ENCODE measurements around the gene SRD5A1.

The SRD5A1 gene

DNA sequence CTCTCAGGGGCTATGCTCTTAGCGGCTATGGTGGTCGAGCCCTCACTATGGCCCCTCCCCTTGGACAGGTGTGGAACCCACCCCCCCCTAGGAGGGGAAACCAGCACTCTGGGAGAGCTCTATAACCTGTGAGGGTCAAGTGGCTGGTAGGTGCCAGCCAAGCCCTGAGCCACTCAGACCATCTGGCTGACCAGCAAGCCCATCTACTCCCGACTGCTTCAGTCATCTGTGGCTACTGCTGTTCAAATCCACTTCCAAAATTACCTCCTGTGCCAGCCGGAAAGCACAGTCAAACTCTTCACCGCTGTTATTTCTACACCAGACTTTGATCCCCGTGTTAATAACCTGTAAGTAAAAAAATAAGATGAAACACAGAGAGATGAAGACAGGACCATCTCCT is 28.9 kb upstream of the SRD5A1 start:
- DNase-seq (ENCODE audit: low read depth) = no peak

- DNase-seq (ENCODE audit: low read depth) = no peak
Observed at GRCh38 chr5:6604946-6605345, 28.3 kb upstream of the SRD5A1 start.

- no peak for DNase-seq (ENCODE audit: low read depth)
Observed at GRCh38 chr5:6606884-6607558, 26.2 kb upstream of the SRD5A1 start.

DNA sequence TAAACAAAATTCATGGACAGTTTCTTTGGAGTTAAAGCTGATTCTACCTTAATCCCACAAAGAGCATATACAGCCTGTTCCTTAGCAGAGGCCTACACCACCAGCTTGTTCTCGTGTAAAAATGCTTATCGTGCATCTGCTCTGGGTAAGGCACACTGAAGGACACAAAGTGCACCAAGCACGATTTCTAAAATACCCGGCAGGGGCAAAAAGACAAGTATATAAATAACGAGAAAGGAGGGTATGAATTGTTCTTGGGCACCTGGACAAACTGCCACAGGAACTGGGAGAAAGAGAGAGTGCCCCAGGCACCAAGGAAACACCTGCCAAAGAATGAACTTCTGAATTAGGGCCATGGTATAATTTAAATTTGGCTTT is 25.7 kb upstream of the SRD5A1 start:
- no peak for DNase-seq (ENCODE audit: low read depth)

DNA sequence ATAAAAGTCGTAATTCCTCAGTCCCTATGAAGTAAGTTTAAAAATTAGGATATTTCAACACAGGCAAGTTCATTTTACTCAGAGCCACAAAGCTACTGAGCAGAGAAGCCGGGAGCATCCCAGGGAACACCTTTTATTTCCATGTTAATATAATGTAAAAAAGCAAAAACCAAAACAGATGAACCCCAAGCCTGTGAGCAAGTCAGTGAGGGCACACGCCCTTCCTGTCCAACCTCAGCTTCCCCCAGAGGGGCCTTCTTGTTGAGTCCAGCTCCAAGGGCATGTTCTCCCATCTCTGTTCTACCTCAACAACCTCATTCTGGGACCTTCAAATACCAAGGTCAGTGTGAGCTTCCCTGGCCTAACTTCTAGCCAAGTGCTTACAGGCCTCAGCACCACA is 25.2 kb upstream of the SRD5A1 start:
- DNase-seq (ENCODE audit: low read depth) = no peak

GRCh38 chr5:6611334-6612256 is 21.6 kb upstream of the SRD5A1 start:
- no peak for DNase-seq (ENCODE audit: low read depth)

DNA sequence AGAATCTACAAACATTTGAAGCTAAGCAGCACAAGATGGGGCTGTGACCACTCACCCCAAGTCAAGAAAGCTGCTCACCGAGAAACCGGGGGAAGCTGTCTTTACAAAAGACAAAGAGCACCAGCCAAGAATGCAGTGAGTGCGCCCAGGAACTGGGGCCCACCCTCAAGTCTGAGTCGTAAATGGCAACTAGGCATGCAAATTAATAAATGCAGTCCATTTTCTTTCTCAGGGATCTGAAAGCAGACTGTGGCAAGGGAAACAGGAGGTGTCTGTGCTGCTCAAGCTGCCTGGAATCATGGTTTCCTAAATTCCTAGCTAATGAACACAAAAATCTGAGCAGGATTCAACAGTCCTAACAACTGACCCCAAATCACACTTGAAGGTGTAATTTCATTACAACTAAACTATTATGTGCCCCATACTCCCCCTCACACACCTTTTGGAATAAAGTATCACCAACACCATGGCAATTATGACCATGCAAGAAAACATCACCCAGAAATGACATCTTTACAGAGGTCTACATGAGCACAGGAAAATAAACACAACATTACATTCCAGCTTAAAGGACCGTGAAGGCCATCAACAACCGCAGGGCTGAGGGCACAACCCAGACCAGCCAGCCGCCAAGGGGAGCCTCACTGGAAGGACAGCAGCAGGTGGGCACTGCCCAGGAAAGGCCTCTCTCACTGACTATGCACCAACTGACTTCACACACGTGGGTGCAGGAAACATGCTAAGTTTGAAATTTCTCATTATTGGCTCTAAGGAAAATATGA is 18.0 kb upstream of the SRD5A1 start:
- DNase-seq (ENCODE audit: low read depth) = no peak

DNA sequence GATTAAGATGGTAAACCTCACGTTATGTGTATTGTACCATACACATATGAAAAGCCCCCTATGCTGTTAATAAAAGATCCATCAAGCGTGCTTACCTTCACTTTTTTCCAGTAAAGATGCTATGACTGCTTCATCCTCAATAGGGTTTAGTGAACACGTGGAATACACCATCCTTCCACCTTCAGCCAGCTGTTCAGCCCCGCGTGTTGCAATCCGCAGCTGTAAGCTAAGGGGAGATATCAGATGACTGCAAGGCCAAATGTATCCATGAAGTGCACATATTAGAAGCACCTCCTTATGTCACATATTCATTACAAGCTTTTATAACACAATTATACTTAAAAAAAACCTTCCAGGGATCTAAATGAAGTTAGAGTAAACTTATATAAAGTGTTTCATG is 16.6 kb upstream of the SRD5A1 start:
- DNase-seq (ENCODE audit: low read depth) = no peak

DNA sequence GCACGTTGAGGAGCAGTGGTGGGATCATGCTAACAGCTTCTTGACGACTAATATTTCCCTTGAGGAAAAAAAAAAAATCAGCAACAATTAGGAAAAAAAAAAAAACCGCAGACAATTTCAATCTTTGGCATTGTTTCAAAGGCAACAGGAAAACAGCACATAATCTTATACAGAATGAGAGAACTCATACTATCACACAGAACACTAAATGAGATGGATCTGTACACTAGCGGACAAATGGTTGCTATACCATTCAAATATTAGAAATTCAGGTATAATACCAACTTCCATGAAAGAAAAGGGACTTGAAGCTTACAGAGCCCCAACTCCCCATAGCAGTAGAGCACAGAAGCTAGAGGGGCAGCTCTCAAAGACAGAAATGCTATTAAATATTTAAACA is 10.0 kb upstream of the SRD5A1 start:
- no peak for DNase-seq (ENCODE audit: low read depth)

- DNase-seq (ENCODE audit: low read depth) = no peak
Observed at GRCh38 chr5:6623941-6624340, 9.3 kb upstream of the SRD5A1 start.

DNA sequence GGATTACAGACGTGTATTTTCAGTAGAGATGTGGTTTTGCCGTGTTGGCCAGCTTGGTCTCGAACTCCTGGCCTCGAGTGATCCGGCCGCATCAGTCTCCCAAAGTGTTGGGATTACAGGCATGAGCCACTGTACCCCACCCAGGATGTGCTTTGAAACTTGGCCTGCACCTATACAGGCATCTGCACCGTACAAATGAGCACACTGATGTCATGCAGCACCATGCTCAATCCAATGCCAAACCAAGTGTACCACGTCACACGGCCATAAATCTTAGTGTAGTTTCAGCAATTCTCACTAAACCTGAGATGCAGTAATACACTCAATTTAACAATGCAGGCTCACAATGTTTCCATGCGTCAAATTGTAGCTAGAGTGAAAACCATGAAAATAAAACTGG is 6.7 kb upstream of the SRD5A1 start:
- no peak for DNase-seq (ENCODE audit: low read depth)

- no peak for DNase-seq (ENCODE audit: low read depth)
Observed at GRCh38 chr5:6631441-6631840, 1.8 kb upstream of the SRD5A1 start.

DNA sequence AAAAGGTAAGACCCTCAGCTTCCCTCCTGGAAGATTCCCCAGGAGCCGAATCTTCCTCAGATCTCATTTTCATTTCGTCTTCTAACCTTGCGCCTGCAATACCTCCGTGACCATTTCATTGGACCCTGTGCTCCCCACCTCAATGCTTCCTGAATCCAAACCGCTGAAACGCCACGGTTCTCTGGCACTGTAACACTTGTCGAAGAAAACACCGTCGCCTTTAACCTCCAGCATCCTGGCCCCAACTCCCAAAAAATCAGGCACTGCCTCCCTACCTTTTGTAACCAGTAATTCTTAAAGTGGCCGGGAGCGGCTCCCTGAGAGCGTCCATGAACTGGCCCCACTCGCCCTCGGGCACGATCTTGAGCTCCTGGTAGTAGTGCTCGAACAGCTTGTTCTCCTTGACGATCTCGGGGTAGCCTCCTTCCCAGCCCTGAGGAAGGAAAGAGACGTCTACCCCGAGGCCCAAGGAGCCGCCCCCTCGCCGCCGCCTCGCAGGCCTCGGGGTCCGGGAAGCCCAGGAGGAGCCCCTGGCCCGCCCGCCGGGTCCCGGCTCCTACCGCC is 834 bp upstream of the SRD5A1 start:
- no peak for DNase-seq (ENCODE audit: low read depth)

- DNase-seq (ENCODE audit: low read depth) = no peak
Observed at GRCh38 chr5:6633469-6634245, 417 bp downstream of the SRD5A1 start.

GRCh38 chr5:6634306-6634705 is 1.1 kb downstream of the SRD5A1 start:
- DNase-seq (ENCODE audit: low read depth) = no peak

DNA sequence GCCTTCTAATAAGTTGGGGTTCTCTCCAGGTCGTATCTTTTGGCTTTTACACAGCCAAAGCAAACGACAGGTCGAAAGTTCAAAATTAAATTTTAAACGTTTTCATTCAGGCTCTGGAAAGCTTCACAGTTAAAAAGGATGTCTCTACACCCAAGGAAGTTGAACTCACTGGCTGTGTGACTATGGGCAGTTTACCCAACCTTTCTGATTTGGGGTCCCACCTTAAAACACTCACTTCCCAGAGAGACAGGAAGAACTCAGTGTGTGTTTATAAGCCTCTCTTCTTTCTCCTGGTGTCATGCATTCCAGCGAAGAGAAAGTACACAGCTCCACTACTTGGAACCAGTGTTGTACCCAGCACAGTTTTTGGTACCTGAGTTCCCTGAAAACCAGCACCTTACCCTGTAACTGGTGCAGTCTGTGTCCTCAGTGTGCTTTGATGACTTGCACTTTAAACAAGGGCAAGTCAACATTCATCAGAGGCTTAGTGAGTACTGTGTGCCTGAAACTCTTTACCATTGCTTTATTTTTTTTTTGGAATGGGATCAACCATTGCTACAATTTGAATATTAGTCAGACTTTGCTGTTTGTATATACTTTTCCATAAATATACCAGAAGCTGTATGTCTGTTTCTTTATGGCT is 1.7 kb downstream of the SRD5A1 start:
- no peak for DNase-seq (ENCODE audit: low read depth)

GRCh38 chr5:6636293-6636692 is 3.1 kb downstream of the SRD5A1 start:
- DNase-seq (ENCODE audit: low read depth) = no peak

DNA sequence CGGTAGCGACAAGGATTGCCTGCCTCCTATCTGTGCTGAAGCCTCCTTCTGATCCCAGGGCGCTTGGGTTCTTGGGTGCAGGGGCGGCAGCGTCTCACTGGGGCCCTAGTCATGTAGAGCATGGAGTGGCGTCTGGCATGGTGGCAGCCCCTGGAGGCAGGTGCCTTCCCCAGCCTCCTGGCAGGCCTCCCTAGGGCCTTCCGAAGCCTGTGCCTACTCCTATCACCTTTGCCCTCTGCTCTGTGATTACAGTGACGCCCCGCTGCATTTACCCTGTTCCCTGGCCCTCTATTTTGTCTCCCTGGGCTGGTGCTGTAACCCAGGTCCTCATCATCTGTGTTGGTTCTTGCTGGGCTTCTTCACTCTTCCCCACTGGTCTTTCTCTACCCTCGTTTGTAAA is 3.8 kb downstream of the SRD5A1 start:
- no peak for DNase-seq (ENCODE audit: low read depth)

- no peak for DNase-seq (ENCODE audit: low read depth)
Observed at GRCh38 chr5:6637590-6637989, 4.3 kb downstream of the SRD5A1 start.

- DNase-seq (ENCODE audit: low read depth) = no peak
Observed at GRCh38 chr5:6638236-6638635, 5.0 kb downstream of the SRD5A1 start.

DNA sequence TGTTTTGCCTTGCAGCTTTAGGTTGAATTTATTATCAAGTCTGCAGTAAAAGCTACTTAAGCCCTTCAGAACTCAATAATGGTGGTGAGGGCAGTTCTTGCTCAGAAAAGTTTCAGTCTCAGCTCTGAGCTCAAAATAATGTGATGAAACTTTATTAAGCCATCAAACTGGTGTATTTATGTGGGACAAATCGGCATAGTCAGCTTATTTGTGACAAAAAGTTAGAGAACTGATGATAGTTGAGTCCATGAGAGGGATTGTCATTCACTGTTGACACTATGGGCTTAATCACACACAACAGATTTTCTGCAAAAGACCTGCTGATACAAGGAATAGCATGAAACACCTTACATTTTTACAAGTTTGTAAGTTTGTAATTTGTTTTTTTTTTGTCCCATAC is 9.4 kb downstream of the SRD5A1 start:
- DNase-seq (ENCODE audit: low read depth) = no peak
